Keratinocyte (primary cell): ENCODE results near the gene H1-8.

Experiments used
- CTCF ChIP-seq, 3 experiments: IDR thresholded peaks in 1 of 3; conservative IDR thresholded peaks in 1 of 3; optimal IDR thresholded peaks in 1 of 3; 2 replicates in 2 of 3; 3 replicates in 1 of 3; pipeline versions ENCODE3 to v1.5.1; 2011; ENCODE audit warnings: low read length in 3 of 3, mild to moderate bottlenecking in 3 of 3, moderate library complexity in 2 of 3, control low read depth in 1 of 3, inconsistent platforms in 1 of 3; ENCODE audit not compliant: insufficient read depth in 2 of 3; ENCODE audit errors: extremely low read depth in 1 of 3
- EZH2 ChIP-seq: IDR thresholded peaks from one replicate; pipeline ENCODE4 v1.6.1; 2012; ENCODE audit warnings: inconsistent platforms, mild to moderate bottlenecking, low read length, moderate library complexity

GRCh38 chr3:129527262-129527661 is 15.7 kb upstream of the H1-8 start:
- TF ChIP-seq EZH2 (no peak), CTCF (optimal IDR thresholded peaks at IDR 0.05 in 1 of 3, IDR thresholded peaks at IDR 0.05 in 1 of 3, conservative IDR thresholded peaks at IDR 0.05 in 1 of 3; ENCODE audit: extremely low read depth in 1 of 3, insufficient read depth in 2 of 3, low read length in 3 of 3) (no peak)
